Stimulated activated CD4-positive, alpha-beta T cell treated with anti-CD3 and anti-CD28 coated beads, Interleukin-4, amount 100 ng/mL, for 48 hours (primary cell): ENCODE results near the gene ZNF860.
"Not testable (repeated sequence)": the region's sequence is repeated elsewhere in the genome, so short reads cannot be mapped to it uniquely, and the experiment has no call there.

Experiments used
- DNase-seq, 2 donors: peaks; one replicate each; pipeline ENCODE4 v3.0.0-alpha.2; 2020; ENCODE audit warnings: low read depth in 2 of 2

Gene ZNF860

DNA sequence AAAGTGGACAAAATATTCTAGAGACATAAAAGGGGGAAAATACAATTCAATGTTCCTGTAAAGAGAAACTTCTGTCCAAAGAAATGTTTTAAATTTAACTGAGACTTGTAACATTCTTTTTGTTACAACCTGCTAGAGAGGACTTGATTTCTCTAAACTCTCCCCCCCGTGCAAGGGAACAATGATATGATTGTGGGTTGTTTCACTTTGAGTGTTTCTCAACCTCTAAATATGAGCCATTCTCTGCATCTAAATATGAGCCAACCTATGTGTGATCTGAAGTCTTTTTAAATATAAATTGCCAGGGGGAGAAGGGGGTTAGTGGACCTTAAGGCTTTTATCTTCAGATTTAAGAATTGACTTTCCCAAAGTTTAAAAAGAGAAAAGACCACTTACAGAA lies 14.6 kb downstream of the ZNF860 start:
- no peak for DNase-seq

DNA sequence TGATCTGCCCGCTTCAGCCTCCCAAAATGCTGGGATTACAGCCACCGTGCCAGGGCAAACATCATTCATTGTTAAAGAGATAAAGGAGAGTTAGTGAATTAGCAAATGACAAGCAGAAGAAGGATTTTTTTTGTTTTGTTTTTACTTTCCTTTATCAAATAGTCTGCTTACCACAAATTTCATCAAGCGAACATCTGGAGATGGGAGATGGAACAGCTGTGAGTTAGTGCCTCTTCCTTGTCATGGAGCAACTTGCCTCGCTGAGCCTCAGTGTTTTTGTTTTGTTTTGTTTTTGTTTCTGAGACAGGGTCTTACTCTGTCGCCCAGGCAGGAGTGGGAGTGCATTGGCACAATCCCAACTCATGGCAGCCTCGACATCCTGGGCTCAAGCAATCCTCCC lies 15.9 kb downstream of the ZNF860 start:
- DNase-seq, result no peak

DNA sequence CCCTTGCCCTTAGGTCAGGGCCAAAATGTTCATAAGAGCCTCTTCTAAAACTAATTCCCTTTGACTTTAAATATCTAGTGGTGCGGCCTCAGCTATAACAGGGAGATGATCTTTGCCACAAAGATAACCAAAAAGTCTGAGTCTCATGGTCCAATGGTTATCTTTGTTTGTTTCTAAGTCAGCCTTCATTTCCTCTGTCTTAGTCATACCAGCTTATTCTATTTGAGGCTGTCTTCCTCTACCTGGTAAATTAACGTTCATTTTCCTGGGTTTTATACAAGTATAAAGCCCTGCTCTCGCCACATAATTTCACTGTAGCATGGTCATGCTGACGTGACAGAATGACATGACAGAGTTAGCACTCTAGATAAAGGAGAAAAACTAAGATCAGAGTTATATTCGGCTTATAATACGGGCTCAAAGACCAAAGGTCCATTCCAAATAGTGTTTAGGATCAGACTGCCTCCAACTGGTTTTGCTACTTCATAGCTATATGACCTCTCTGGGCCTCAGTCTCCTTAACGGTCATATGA lies 18.4 kb downstream of the ZNF860 start:
- DNase-seq, result no peak

DNA sequence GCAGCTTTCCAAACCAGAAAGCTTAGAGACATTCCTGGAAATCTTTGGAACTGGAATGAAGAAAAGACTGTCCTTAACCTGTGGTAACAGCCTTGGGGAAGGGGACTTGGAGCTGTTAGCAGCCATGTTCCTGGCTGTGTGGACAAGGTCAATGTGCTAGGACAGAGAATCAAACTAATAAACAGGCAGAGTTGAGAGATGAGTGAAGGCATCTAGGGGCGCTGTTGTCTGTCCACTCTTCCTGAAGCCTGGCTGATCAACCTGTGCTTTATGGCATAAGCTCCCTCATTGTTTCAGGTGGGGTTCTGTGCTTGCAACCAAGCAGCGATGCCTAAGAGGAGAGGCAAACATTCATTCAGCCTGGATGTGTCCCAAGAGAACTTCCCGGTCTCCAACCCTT lies 19.3 kb downstream of the ZNF860 start:
- DNase-seq, result no peak

DNA sequence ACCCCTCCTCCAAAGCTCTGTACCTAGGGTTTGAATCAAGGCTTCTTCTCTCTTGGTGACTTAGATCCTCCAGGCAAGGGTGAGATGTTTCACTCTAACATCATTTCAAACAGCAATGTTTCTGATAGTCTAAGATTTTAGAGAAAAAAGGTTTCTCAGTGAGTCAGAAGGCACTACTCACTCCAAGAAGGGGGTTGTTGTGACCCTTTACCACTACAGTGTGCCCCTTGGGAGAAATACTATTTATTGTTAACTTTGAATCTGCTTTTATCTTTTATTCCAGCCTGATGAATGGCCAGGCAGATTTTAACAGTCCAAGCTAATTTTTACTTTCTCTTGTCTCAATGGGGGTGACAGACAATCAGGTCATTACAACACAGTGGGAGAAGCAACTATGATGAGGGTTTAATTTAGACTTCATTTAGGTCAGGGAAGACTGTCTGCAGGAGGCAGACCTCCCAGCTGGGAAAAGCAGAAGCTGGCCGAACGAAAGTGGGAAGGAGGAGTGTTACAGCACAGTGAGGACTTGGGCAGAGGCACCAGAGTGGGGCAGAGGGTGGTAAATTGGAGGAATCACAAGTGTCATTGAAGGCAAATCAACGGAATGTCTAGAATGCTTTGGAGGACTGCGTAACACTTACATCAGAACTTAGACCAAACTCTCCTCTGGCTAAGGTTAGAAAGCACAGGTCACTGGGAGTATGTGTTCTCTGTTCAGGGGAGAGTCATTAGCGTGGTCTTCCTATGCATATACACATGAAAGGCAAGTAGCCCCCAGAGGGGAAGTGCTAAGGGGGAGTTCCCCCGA lies 21.2 kb downstream of the ZNF860 start:
- no peak for DNase-seq

DNA sequence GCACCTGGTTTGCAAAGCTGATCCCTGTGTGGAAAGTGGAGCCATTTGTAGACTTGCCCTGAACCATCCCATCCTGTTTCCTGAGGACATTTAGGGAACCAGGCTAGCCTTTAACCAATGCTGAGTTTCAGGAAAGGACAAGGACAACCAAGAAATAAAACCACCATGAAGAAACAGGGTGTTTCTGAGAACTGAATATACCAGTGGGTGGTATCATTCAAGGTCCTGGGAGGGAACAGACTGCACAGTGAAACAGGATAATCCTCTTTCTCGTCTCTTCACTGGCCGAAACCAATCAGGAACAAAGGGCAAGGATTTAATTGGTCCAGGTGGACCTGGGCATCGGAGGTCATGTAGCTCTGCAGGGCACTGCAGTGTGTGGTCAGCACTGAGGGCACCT lies 21.8 kb downstream of the ZNF860 start:
- DNase-seq, result no peak

DNA sequence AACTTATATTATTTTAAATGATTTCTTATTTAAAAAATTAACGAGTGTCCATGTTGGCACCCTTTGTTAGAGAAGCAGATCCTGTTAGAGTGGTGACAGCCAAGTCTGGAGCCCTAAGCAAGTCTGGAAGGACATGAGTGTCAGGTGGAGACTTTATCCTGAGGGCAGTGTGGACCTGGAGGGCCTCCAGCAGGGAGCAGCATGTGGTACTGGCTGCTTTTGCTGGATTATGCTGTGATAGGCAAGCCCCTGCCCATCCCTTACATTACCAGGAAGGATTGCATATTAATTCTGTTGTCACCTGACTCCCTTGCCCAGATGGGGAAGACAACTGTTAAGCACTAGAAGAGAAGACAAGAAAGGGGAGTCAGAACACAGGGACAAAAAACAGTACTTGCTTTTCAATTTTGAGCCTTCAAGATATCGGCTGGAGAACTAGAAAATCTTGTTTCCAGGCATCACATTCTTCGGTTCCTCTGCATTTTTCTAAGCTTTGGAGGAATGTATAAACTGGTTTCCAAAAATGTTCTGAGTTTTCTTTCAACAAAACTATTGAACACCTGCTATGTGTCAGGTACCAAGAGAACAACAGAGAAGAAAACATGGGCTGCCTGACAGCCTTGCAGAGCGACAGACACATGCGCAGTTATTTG lies 22.7 kb downstream of the ZNF860 start:
- no peak for DNase-seq

DNA sequence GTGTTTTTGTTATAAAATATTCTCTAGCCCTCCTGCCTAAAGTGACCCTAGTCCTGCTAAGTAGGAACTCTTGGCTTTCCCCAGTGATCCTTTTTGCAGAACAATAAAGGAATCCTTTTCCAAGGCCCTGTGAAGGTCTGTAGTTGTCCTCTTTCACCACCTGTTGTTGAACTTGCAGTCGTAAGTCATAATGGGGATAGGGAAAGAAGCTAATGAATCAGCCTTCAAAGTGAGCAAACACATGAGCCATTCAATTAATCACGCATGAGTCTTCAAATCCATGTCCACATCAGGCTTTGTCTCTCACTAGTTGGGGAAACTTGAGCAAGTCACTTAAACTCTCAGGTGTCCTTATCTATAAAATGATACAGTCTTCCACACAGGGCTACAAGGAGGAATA lies 27.6 kb downstream of the ZNF860 start:
- DNase-seq, result no peak

DNA sequence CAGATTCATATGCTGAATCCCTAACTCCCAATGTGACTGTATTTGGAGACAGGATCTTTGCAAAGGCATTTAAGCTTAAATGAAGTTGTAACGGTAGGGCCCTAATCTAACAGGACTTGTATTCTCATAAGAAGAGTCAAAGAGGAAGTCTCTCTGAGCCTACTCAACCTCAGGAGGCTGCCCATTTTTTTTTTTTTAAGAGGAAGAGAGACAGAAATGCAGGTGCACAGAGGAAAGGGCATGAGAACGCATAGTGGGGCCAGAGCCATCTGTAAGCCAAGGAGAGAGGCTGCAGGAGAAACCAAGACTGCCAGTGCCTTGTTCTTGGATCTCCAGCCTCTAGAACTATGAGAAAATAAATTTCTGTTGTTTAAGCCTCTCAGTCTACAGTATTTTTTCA lies 28.4 kb downstream of the ZNF860 start:
- no peak for DNase-seq

DNA sequence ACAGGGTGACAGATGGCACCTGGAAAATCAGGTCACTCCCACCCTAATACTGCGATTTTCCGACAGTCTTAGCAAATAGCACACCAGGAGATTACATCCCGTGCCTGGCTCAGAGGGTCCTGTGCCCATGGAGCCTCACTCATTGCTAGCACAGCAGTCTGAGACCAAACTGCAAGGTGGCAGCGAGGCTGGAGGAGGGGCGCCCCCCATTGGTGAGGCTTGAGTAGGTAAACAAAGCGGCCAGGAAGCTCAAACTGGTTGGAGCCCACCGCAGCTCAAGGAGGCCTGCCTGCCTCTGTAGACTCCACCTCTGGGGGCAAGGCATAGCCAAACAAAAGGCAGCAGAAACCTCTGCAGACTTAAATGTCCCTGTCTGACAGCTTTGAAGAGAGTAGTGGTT lies 29.1 kb downstream of the ZNF860 start:
- not testable (repeated sequence) for DNase-seq

DNA sequence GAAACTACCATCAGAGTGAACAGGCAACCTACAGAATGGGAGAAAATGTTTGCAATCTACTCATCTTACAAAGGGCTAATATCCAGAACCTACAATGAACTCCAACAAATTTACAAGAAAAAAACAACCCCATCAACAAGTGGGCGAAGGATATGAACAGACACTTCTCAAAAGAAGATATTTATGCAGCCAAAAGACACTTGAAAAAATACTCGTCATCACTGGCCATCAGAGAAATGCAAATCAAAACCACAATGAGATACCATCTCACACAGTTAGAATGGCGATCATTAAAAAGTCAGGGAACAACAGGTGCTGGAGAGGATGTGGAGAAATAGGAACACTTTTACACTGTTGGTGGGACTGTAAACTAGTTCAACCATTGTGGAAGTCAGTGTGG lies 34.1 kb downstream of the ZNF860 start:
- DNase-seq, result not testable (repeated sequence)

DNA sequence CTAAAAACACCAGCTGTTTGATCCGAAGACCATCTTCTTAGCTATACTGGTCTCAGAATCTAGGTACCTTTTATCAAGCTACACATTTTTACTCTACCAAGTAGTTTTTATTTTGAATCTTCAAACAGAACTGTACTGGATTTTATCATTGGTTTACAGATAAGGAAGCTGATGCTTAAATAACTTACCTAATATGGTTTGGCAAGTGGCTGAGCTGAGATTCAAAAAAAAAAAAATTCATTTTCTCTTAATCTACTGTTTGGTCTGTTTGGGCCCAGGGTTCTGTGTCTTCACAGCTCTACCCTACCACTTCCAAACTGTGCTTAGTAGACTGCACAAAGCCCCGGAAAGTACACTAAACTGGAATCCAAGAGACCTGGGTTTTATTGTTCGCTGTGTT lies 35.7 kb downstream of the ZNF860 start:
- no peak for DNase-seq

DNA sequence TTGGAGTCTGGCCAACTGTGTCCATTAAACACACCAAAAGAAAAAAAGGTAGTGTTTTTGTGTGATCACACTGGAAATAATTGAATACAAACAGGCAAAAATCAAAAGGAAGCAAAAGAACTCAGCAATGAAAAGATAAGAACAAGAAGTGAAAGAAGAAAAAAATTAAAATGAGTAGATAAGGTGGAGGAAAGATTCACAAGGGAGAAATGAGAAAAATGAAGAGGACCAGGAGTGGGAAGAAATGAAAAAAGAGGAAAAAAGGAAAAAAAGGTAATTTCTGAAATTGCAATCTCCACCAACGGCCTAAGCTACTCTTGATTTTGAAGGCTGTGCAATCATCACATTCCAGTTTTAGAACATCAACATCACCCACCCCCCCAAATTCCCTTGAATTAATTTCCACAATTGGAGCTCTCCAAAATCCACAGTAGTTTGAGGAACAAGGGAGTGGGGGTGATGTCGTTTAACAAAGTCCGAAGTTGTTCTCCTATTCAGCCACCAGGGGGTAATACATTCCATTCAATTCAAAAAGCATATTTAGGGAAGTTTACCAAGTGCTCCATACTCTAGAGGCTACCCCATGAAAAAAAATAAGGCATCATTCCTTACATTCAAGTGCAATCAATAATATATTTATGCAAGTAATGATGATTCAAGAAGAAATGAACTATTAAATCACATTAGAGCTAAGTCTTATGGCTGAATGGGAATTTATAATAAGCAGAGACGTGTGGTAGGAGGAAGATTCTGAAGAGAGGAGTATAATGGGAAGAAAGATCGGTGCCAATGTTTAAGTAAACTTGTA lies 37.4 kb downstream of the ZNF860 start:
- no peak for DNase-seq

DNA sequence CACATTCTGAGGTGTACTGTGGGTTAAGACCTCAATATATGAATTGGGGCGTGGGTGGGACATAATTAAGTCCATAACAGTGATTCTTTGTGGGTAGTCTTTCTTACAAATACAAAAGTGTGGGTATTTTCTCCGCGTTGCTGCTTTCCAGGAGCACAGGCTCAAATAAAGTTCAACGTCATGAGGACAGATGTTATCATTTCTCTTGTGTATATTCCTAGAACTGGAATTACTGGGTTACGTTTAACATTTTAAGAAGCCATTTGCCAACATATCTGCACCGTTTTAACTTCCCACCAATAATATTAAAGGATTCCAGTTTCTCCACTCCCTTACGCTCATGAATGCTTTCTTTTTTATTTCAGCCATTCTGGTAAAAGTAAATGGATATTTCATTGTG lies 39.6 kb downstream of the ZNF860 start:
- DNase-seq, result no peak

DNA sequence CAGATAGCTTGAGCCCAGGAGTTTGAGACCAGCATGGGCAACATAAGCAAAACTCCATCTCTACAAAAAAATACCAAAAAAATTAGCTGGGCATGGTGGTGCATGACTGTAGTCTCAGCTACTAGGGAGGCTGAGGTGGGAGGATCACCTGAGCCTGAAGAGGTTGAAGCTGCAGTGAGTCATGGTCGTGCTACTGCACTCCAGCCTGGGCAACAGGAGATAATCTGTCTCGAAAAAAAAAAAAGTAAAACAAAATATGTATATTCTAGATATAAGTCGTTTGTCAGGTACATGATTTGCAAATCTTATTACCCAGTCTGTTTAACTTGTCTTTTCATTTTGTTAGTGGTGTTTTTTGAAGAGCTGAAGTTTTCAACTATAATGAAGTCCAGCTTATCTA lies 40.2 kb downstream of the ZNF860 start:
- no peak for DNase-seq

DNA sequence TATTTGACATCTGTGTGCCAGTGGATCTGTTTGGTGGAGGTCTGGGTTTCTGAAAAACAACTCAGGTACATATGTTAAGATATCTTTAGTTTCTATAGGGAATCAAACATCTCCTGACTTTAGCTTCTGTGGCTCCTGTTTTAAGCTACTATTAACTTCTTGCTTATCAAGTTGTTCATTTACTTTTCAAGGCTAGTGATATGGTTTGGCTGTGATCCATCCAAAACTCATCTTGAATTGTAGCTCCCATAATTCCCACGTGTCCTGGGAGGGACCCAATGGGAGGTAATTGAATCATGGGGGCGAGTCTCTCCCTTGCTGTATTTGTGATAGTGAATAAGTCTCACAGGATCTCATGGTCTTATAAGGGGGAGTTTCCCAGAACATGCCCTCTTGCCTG lies 41.4 kb downstream of the ZNF860 start:
- DNase-seq, result no peak

DNA sequence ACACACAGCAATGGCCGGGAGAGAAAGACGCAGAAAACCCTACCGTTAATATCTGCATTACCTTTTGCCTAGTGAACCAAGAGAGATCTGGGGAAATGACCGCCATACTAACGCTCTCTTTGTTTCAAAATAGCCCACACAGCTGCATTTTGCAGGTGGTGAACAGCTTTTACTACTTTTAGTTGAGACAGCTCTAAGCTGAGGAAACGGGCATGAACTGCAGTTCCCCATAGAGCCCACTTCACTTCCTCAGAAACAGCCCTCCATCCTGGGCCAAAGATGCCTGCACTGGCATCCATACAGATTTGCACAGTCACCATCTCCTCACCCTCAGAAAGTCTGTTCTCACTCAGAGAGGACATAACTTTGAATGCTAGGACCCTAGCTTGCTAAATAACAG lies 45.0 kb downstream of the ZNF860 start:
- DNase-seq, result no peak

DNA sequence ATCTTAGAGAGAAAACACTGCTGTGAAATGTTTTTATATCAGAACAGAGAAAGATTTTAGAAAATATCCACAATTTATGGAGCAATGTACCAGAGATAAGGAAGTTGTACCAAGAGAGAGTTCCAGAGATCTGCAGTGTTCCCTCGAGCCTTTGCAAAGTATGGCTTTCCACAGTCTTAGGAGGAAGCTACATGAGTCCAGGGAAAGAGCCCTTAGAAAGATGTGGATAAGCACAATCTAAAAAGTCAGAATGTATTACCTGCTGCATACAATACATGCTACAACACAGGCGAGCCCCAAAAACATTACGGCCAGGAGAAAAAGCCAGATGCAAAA lies 56.4 kb downstream of the ZNF860 start:
- no peak for DNase-seq

DNA sequence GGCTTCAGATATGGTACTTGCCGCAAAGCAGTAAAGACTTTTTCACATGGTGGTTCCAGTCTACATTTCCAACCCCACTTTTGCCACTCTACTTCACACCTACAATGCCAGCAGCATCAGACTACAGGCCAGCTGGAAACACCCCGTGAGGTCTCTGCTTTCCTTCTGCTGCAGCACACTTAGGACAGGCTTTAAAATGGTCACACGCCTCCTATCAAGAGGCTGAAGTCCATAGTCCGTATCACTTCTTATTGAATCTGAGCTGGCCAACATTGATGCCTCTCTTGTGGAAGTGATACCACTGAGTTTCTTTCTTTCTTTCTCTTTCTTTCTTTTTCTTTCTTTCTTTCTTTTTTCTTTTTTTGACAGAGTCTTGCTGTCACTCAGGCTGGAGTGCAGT lies 59.8 kb downstream of the ZNF860 start:
- DNase-seq, result no peak
